Ovary (tissue), 1 donor: Measurements from ENCODE around the gene TBL1X.
"Not testable (repeated sequence)": the region's sequence is repeated elsewhere in the genome, so short reads cannot be mapped to it uniquely, and the experiment has no call there.

Experiments used
- EP300 ChIP-seq: sonication (generic); formaldehyde crosslinking; IDR thresholded peaks from one replicate; pipeline ENCODE4 v1.6.1; 2017; ENCODE audit warnings: antibody characterized with exemption
- POLR2A ChIP-seq: fragments of 450-650 bp; IDR thresholded peaks from one replicate; pipeline ENCODE4 v1.6.1; 2017; ENCODE audit warnings: antibody characterized with exemption, mild to moderate bottlenecking, moderate library complexity

DNA sequence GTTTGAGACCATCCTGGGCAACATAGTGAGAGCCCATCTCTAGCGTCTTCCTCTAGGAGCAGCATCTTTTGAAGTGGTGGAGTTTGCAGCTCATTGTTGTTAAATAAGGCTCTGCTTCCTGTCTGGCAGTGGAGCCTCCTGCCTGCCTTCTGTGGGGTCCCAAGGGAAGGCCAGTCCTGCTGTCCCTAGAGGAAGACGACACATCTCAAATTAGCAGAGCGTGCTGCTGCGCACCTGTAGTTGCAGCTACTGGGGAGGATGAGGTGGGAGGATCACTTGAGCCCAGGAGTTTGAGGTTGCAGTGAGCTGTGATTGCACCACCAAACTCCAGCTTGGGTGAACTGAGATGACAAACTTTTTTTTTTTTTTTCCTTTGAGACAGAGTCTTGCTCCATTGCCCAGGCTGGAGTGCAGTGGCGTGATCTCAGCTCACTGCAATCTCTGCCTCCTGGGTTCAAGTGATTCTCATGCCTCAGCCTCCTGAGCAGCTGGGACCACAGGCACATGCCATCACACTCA is 303.5 kb downstream of the TBL1X start:
- not testable (repeated sequence) for TF ChIP-seq EP300, POLR2A
